ENCODE results near the gene ARPC5L.

Gene ARPC5L

GRCh38 chr9:124878518-124878917 is 16.6 kb downstream of the ARPC5L start:
- Histone ChIP-seq H3K27me3 (ENCODE audit: control insufficient read depth, insufficient read depth, low read length) (no peaks in the 10 kb centered on the region), H3K4me3 (ENCODE audit: low read length) (no peak overlapping the region), H3K4me1 (ENCODE audit: control insufficient read depth, insufficient read depth, low read length) (no peaks in the 10 kb centered on the region), H3K36me3 (ENCODE audit: control insufficient read depth, insufficient read depth, low read length) (peaks cover 44% of the 10 kb centered on the region), H3K9ac (ENCODE audit: low read length) (no peak overlapping the region), H3K27ac (ENCODE audit: low read depth, low read length) (no peak overlapping the region)

- H3K27me3 ChIP-seq (ENCODE audit: control insufficient read depth, insufficient read depth, low read length) = no peaks in the 10 kb centered on the region
- H3K27ac ChIP-seq (ENCODE audit: low read depth, low read length) = no peak overlapping the region
- H3K4me1 ChIP-seq (ENCODE audit: control insufficient read depth, insufficient read depth, low read length) = no peaks in the 10 kb centered on the region
- peaks cover 39% of the 10 kb centered on the region for H3K36me3 ChIP-seq (ENCODE audit: control insufficient read depth, insufficient read depth, low read length)
- H3K9ac ChIP-seq (ENCODE audit: low read length) = no peak overlapping the region
- H3K4me3 ChIP-seq (ENCODE audit: low read length) = no peak overlapping the region
Observed at GRCh38 chr9:124879226-124879625, 17.3 kb downstream of the ARPC5L start.

- Histone ChIP-seq H3K36me3 (ENCODE audit: control insufficient read depth, insufficient read depth, low read length) (peaks cover 31% of the 10 kb centered on the region), H3K27ac (ENCODE audit: low read depth, low read length) (no peak overlapping the region), H3K27me3 (ENCODE audit: control insufficient read depth, insufficient read depth, low read length) (no peaks in the 10 kb centered on the region), H3K4me3 (ENCODE audit: low read length) (no peak overlapping the region), H3K4me1 (ENCODE audit: control insufficient read depth, insufficient read depth, low read length) (no peaks in the 10 kb centered on the region), H3K9ac (ENCODE audit: low read length) (no peak overlapping the region)
Observed at GRCh38 chr9:124880501-124880900, 18.6 kb downstream of the ARPC5L start.

- Histone ChIP-seq H3K4me3 (ENCODE audit: low read length) (no peak overlapping the region), H3K9ac (ENCODE audit: low read length) (no peak overlapping the region), H3K27ac (ENCODE audit: low read depth, low read length) (no peak overlapping the region), H3K4me1 (ENCODE audit: control insufficient read depth, insufficient read depth, low read length) (no peaks in the 10 kb centered on the region), H3K36me3 (ENCODE audit: control insufficient read depth, insufficient read depth, low read length) (peaks cover 33% of the 10 kb centered on the region), H3K27me3 (ENCODE audit: control insufficient read depth, insufficient read depth, low read length) (no peaks in the 10 kb centered on the region)
Observed at GRCh38 chr9:124881138-124881743, 19.3 kb downstream of the ARPC5L start.

GRCh38 chr9:124882231-124882630 is 20.3 kb downstream of the ARPC5L start:
- H3K27me3 ChIP-seq (ENCODE audit: control insufficient read depth, insufficient read depth, low read length) = no peaks in the 10 kb centered on the region
- no peak overlapping the region for H3K9ac ChIP-seq (ENCODE audit: low read length)
- H3K36me3 ChIP-seq (ENCODE audit: control insufficient read depth, insufficient read depth, low read length) = peaks cover 39% of the 10 kb centered on the region
- no peaks in the 10 kb centered on the region for H3K4me1 ChIP-seq (ENCODE audit: control insufficient read depth, insufficient read depth, low read length)
- no peak overlapping the region for H3K27ac ChIP-seq (ENCODE audit: low read depth, low read length)
- no peak overlapping the region for H3K4me3 ChIP-seq (ENCODE audit: low read length)

GRCh38 chr9:124884376-124884775 is 22.4 kb downstream of the ARPC5L start:
- Histone ChIP-seq H3K27ac (ENCODE audit: low read depth, low read length) (no peak overlapping the region), H3K4me3 (ENCODE audit: low read length) (no peak overlapping the region), H3K9ac (ENCODE audit: low read length) (no peak overlapping the region), H3K36me3 (ENCODE audit: control insufficient read depth, insufficient read depth, low read length) (peaks cover 49% of the 10 kb centered on the region), H3K4me1 (ENCODE audit: control insufficient read depth, insufficient read depth, low read length) (no peaks in the 10 kb centered on the region), H3K27me3 (ENCODE audit: control insufficient read depth, insufficient read depth, low read length) (no peaks in the 10 kb centered on the region)

- H3K4me3 ChIP-seq (ENCODE audit: low read length) = no peak overlapping the region
- H3K36me3 ChIP-seq (ENCODE audit: control insufficient read depth, insufficient read depth, low read length) = peaks cover 52% of the 10 kb centered on the region
- no peaks in the 10 kb centered on the region for H3K27me3 ChIP-seq (ENCODE audit: control insufficient read depth, insufficient read depth, low read length)
- no peak overlapping the region for H3K27ac ChIP-seq (ENCODE audit: low read depth, low read length)
- H3K9ac ChIP-seq (ENCODE audit: low read length) = no peak overlapping the region
- H3K4me1 ChIP-seq (ENCODE audit: control insufficient read depth, insufficient read depth, low read length) = no peaks in the 10 kb centered on the region
Observed at GRCh38 chr9:124885551-124885950, 23.6 kb downstream of the ARPC5L start.

GRCh38 chr9:124886461-124886860 is 24.5 kb downstream of the ARPC5L start:
- H3K27me3 ChIP-seq (ENCODE audit: control insufficient read depth, insufficient read depth, low read length) = no peaks in the 10 kb centered on the region
- no peak overlapping the region for H3K27ac ChIP-seq (ENCODE audit: low read depth, low read length)
- H3K36me3 ChIP-seq (ENCODE audit: control insufficient read depth, insufficient read depth, low read length) = peaks cover 52% of the 10 kb centered on the region
- H3K4me1 ChIP-seq (ENCODE audit: control insufficient read depth, insufficient read depth, low read length) = no peaks in the 10 kb centered on the region
- H3K4me3 ChIP-seq (ENCODE audit: low read length) = no peak overlapping the region
- no peak overlapping the region for H3K9ac ChIP-seq (ENCODE audit: low read length)

GRCh38 chr9:124886866-124887492 is 25.0 kb downstream of the ARPC5L start:
- H3K4me1 ChIP-seq (ENCODE audit: control insufficient read depth, insufficient read depth, low read length) = no peaks in the 10 kb centered on the region
- no peak overlapping the region for H3K9ac ChIP-seq (ENCODE audit: low read length)
- peaks cover 48% of the 10 kb centered on the region for H3K36me3 ChIP-seq (ENCODE audit: control insufficient read depth, insufficient read depth, low read length)
- no peaks in the 10 kb centered on the region for H3K27me3 ChIP-seq (ENCODE audit: control insufficient read depth, insufficient read depth, low read length)
- no peak overlapping the region for H3K4me3 ChIP-seq (ENCODE audit: low read length)
- H3K27ac ChIP-seq (ENCODE audit: low read depth, low read length) = no peak overlapping the region

GRCh38 chr9:124887832-124888231 is 25.9 kb downstream of the ARPC5L start:
- H3K36me3 ChIP-seq (ENCODE audit: control insufficient read depth, insufficient read depth, low read length) = peaks cover 47% of the 10 kb centered on the region
- H3K4me3 ChIP-seq (ENCODE audit: low read length) = no peak overlapping the region
- H3K4me1 ChIP-seq (ENCODE audit: control insufficient read depth, insufficient read depth, low read length) = no peaks in the 10 kb centered on the region
- H3K27ac ChIP-seq (ENCODE audit: low read depth, low read length) = no peak overlapping the region
- no peak overlapping the region for H3K9ac ChIP-seq (ENCODE audit: low read length)
- H3K27me3 ChIP-seq (ENCODE audit: control insufficient read depth, insufficient read depth, low read length) = no peaks in the 10 kb centered on the region

GRCh38 chr9:124889006-124889405 is 27.1 kb downstream of the ARPC5L start:
- peaks cover 45% of the 10 kb centered on the region for H3K36me3 ChIP-seq (ENCODE audit: control insufficient read depth, insufficient read depth, low read length)
- H3K9ac ChIP-seq (ENCODE audit: low read length) = no peak overlapping the region
- H3K27ac ChIP-seq (ENCODE audit: low read depth, low read length) = no peak overlapping the region
- no peak overlapping the region for H3K4me3 ChIP-seq (ENCODE audit: low read length)
- H3K27me3 ChIP-seq (ENCODE audit: control insufficient read depth, insufficient read depth, low read length) = no peaks in the 10 kb centered on the region
- H3K4me1 ChIP-seq (ENCODE audit: control insufficient read depth, insufficient read depth, low read length) = no peaks in the 10 kb centered on the region

- H3K36me3 ChIP-seq (ENCODE audit: control insufficient read depth, insufficient read depth, low read length) = peaks cover 45% of the 10 kb centered on the region
- no peaks in the 10 kb centered on the region for H3K4me1 ChIP-seq (ENCODE audit: control insufficient read depth, insufficient read depth, low read length)
- no peak overlapping the region for H3K27ac ChIP-seq (ENCODE audit: low read depth, low read length)
- no peak overlapping the region for H3K9ac ChIP-seq (ENCODE audit: low read length)
- H3K27me3 ChIP-seq (ENCODE audit: control insufficient read depth, insufficient read depth, low read length) = no peaks in the 10 kb centered on the region
- no peak overlapping the region for H3K4me3 ChIP-seq (ENCODE audit: low read length)
Observed at GRCh38 chr9:124890179-124890578, 28.2 kb downstream of the ARPC5L start.
